HG03045 (cell line): ENCODE results near the gene UNG.
A peak's percentile ranks its signal among the peaks of the same experiment; 100 is the strongest.

Experiments used
- ATAC-seq: cut with Tn5 transposase; IDR thresholded peaks from one replicate; pipeline ENCODE4 v1.9.1; 2021; ENCODE audit warnings: mild to moderate bottlenecking, moderate library complexity; ENCODE audit not compliant: unreplicated experiment

The UNG gene

DNA sequence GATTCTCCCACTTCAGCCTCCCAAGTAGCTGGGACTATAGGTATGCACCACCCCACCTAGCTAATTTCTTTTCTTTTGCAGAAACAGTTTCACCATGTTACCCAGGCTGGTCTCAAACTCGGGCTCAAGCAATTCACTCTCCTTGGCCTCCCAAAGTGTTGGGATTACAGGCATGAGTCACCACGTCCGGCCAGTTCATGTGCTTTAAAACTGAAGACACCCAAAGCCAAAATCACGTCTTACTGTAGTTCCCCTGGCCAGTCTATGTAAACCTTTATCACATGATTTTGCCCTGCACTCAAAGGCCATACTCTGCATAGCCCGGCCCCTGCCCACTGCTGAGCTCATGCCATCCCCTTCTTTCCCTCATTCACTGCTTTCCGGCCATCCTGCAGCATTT lies 8.6 kb upstream of the UNG start:
- ATAC-seq: no peak

DNA sequence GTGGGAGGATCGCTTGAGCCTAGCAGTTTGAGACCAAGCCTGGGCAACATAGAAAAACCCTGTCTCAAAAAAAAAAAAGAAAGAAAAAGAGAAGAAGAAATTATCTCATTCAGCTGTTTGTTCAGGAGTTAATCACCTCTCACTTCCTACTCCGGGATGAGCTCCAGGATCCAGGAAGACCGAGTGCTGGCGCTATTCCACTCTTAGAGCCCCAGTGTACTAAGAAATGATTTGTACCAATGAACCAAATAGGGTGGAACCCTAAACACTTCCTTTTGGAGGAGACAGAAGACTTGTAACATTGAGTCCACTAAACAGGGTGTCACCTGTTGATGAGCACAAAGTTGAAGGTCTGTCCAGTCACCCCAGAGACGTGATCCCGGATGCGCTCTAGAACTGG lies 7.7 kb upstream of the UNG start:
- no peak for ATAC-seq

DNA sequence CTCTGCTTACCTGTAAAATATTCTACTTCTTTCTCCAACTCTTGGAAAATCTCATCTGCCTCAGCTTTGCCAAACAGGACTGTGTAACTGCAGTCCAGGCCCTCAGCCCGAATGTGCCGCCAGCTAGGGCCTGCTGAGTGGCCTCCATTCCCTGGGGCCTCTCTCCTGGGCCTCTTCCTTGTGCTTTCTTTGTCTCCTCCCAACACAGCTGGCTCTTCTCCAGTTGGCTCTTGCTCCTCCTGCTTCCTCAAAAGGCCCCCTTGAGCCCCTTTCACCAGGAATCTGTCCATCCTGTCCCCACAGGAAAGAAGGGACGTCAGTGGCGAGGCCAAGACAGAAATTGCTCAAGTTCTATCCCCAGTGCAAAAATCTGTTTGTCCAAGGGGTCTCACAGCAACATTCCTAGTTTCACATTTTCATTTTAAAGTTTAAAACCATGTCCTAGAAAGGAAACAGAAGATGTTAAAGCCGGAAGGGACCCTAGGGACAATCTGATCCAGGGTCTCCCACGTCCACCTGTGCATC lies 4.8 kb upstream of the UNG start:
- no peak for ATAC-seq

DNA sequence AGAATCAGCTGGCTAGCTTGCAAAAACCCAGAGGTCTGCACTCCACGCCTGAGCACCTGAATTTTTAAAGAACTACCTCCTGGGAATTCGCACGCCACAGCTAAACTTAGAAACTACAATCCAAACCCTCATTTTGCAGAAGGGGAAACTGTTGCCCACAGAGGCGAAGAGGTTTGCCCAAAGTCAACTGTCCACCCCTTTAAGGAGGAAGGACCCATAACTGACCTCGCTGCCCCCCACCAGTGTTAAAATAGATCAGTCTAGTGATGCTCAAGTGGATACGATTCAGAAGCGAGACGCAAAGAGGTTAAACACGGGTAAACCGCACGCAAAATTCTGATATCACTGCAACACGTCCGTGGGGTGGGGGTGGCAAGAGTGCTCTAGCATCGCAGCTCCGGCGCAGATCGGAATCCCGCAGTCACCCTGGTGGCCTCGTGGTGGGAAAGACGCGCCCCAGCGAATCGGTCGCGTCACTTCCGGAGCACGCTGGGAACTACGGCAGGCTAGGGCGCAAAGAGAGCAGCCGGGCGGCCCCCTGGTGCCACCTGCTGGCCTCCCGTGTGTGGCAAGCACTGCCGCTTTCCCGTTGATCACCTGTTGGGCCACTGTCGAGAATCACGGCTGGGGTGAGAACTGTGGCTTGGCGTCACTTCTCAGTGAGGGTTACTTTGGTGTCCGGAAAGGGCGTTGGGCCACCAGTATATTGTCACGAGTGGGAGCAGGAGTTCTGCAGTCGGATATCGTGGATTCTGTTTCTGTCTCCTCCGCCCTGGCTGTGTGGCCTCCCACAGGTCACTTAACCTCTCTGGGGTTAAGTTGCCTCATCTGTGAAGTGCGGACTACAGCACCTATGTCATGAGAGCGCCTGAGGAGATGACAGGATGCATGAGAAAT lies 4.1 kb upstream of the UNG start, which contains the start of gene ALKBH2:
ALKBH2 (minus strand) TSS at position 451 of the 897 bp plus-strand sequence. CDS start 686 bp downstream, outside the sequence.
- ATAC-seq: peak; percentile 69

DNA sequence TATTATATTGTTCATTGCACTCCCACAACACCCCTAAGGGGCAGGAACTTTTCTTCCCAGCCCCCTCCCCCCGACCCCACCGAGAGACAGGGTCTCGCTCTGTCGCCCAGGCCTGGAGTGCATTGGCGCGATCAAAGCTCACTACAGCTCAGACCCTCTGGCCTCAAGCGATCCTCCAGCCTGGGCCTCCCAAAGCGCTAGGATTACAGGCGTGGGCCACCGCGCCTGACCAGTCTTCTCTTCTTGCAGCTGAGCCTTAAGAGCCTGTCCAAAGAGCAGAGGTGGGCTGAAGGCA lies 310 bp upstream of the UNG start:
- no peak for ATAC-seq

DNA sequence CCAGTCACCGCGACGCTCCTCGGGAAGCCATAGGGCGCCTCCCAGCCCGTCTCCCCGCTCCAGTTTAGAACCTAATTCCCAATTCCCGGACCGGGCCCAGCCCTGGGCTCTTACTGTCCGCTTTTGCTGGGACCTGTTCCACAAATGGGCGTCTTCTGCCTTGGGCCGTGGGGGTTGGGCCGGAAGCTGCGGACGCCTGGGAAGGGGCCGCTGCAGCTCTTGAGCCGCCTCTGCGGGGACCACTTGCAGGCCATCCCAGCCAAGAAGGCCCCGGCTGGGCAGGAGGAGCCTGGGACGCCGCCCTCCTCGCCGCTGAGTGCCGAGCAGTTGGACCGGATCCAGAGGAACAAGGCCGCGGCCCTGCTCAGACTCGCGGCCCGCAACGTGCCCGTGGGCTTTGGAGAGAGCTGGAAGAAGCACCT lies 797 bp downstream of the UNG start:
- ATAC-seq: peak; percentile 30

DNA sequence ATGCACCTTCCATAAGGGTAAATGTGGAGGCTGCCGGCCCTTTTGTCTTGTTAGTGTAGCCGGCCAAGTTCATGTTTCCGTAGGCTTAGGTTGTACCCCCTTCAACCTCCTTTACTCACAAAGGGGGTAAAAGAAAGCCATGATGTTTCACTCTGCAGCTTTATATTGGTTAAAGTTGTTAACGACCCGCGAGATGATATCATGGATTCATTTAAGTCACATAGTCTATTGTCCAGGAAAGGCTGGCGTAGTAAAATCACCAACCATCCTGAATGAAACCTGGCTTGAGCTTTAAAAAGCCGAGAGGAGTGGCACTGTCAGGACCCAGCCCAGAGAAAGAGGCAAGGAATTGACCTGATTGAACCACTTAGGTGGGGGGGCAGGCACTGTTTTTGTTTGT lies 1.3 kb downstream of the UNG start:
- ATAC-seq: no peak

DNA sequence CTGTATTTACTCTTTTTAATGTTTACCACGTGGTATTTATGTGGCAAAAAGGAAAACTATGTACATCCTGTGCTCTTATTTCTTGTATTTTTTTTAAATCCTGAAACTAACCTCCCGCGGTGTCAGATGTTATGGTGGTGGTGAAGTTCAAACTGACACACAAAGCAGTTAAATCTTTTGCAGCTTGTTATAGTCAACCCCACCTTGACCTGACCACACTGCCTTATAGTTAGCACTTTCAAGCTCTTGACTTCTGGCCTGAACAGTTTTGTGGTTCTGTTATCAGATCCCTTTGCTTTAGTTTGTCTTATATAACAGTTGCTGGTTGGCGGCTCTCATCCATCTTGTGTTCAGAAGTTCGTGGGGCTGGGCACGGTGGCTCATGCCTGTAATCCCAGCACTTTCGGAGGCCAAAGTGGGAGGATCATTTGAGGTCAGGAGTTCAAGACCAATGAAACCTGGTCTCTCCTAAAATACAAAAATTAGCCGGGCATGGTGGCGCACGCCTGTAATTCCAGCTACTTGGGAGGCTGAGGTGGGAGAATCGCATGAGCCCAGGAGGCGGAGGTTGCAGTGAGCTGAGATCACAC lies 2.1 kb downstream of the UNG start:
- no peak for ATAC-seq

DNA sequence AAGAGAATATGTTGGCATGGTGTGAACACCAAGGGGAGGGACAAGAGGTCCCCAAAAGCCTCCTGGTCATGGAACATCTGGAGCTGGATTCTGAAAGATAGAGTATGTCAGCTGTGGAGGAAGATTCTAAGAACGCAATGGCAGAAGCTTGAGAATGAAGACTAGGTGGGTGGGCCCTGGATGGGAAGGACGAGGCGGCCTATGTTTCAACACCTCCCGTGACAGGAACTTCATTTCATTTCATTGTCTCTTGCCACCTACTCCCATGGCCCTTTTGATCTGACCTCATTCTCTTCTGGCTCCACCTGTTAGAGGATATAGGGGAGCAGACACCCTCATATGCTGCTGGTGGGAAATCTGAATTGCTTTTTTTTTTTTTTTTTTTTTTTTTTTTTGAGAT lies 3.3 kb downstream of the UNG start:
- ATAC-seq: no peak

DNA sequence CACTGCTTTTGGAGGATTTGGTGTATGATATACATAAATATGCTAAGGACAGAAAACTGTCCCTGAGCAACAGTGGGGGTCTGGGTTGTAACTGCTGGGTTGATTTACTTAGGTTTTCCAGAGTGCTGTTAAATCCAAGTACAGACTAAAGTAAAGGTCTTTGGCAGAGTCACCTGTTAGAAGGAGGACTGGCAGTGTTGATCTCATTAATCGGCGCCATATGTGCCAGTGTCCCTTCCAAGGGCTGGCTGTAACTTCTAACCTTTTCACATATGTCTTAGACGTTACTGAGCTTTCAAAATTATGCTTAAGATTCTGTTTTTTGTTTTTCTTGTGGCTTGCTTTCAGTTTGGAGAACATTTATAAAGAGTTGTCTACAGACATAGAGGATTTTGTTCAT lies 5.1 kb downstream of the UNG start:
- no peak for ATAC-seq

DNA sequence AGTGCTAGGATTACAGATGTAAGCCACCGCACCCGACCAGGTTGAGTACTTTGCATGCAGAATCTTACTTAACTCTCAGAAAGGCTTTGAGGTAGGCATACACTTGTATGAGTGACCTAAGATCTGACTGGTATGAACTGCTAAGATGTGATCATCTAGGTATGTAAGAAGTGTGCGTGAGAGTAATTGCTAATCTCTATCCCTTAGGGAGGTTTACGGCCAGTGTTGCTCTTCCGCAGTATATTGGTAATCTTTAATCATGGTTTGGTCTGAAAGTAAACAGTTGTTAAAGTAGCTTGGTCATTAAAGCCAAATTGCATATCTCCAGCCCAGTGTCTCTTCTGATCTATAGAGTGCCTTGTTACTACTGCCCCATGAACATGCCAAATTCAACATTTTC lies 7.8 kb downstream of the UNG start:
- no peak for ATAC-seq

DNA sequence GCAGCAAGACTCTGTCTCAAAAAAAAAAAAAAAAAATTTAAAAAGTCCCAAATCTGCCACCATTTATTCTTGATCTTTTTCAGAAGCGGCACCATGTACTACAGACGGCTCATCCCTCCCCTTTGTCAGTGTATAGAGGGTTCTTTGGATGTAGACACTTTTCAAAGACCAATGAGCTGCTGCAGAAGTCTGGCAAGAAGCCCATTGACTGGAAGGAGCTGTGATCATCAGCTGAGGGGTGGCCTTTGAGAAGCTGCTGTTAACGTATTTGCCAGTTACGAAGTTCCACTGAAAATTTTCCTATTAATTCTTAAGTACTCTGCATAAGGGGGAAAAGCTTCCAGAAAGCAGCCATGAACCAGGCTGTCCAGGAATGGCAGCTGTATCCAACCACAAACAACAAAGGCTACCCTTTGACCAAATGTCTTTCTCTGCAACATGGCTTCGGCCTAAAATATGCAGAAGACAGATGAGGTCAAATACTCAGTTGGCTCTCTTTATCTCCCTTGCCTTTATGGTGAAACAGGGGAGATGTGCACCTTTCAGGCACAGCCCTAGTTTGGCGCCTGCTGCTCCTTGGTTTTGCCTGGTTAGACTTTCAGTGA lies 12.5 kb downstream of the UNG start:
- ATAC-seq: no peak

DNA sequence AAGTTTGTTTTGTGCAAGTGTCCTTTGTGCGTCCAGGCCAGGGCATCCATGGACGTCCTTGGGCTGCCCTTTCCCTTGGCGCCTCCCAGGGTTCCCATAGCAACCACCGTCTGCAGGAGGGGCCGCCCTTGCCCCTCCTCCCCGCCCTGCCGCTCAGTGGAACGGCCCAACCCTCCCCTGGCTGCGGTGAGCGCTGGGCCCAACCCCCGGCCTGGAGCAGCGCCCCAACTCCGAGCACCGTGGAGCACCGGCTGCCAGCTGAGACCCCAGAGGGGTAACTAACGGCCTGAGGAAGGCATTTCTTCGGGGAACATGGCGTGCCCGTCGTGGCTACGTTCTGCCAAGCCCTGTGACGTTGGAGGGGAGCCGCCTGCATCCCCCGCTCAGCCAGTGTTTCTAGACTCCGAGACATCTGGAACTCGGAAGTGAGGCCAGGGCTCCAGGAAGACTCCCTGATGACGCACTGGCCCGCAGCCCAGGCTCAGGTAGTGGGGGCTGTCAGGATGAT lies 13.6 kb downstream of the UNG start:
- peak; percentile 84 for ATAC-seq

DNA sequence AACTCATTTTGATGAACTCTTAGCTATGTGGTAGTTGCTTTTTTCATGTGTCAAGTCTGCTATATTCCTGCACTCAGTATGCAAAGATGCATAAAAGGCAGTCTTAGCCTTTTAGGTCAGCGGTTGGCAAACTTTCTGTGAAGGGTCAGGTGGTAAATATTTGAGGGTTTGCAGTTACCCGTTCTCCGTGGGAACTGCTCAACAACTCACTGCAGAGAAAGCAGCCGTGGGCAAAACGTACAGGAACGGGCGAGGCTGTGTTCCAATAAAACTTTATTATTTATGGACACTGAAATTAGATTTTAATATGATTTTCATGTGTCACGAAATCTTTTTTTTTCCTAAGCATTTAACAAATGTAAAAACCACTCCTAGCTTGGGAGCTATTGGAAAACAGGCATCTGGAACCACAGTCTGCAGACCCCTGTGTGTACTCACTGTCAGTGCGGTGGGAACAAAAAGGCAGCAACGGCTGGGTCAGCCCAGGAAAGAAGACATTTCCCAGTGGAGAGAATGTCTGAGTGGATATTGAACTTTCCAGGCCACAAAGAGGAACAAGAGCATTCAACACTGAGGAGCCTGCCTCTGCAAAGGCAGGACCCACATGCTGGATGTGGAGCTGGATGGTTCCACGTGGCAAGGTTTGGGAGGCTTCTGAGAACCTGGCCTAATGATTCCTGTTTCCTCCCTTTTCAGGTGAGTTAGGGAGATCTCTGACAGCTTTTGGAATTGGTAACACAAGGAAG lies 15.5 kb downstream of the UNG start:
- no peak for ATAC-seq

DNA sequence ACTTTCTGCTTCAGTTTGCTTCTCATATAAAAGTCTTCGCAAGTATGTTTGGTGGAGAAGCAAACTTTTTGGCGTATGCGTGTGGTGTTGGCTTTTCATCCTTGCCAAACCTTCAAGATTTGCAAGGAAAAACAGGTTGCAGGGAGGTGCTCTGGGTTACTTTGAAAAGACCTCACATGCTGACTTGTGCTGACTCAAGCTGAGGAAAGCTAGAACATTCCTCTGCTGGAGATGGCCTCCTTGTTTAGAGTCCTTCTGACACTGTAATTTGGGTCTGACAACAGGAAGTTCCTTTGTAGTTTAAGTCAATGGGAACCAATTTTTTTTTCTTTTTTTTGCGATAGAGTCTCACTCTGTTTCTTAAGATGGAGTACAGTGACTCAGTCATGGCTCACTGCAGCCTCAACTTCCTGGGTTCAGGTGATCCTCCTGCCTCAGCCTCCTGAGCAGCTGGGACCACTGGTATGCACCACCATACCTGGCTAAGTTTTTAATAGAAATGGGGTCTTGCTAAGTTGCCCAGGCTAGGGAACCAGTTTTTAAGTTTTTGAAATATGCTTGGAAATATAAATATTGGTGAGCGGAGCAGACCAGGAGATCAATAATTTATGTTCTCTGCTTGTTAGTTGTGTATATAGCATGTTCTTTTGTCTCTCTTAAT lies 16.4 kb downstream of the UNG start:
- ATAC-seq: no peak

DNA sequence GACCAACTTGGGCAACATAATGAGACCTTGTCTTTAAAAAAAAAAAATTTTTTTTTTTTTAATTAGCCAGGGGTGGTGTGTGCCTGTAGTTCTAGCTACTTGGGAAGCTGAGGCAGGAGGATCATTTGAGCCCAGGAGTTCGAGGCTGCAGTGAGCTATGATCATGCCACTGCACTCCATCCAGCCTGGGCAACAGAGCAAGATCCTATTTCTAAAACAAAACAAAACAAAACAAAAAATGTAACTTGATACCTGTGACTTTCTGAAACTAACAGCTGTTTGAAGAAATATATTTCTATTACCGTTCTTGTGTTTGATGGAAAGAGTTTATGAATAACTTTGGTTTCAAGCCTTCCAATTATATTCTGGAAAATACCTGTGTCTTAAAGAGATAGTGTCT lies 17.2 kb downstream of the UNG start:
- ATAC-seq: no peak

DNA sequence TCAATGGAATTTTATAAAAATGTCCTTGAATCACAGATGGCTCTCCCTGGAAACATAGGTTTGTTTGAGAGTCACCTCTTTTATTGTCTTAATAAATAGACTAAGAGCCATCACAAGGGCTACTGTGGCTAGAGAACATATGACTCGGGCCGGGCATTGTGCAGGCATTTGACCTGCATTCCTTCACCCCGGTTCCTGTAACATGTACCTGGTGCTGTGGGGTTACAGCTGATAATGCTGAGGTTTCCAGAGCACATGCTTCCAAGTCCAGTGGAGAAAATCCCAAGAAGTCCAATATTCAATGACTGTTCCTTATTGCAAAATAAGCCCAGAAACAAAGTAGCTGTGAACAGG lies 18.0 kb downstream of the UNG start:
- no peak for ATAC-seq

DNA sequence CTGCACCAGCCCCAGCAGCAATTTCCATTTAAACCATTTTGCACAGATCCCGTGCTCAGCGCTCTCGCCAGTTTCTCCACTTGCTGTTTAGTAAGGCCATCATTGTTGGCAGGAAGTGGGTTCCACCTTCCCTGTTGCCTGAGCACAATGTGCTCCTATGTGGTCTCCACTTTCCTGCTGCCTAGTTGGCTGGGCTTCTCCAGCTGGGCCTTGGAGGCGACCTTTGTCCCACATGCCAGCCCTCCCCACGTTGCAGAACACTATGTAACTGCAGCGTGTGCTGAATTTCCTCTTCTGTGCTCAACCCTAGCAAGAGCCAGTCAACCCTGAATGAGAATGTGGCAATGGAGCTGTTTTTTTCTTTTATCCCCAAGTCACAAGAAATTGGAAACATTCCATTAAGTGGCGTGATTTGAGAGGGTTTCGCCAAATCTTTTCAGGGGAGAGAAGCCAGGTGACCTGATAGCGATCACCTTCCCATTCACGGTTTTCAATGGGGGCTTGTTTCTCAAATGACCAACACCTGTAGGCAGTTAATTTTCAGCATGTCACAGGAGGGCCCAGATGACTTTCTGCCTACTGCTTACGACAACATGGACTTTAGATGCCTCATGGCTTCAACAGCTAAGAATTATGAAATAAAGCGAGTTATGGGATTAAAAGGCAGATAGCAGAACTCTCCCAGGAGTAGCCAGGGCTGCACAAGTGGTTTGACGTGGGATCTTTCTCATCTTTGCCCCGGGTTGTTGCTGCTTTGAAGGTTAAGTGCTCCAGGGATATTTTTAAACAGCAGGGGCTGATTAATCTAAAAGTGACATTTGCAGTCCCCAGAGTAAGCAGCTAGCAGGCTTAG lies 18.6 kb downstream of the UNG start, which contains the start of gene ACACB:
ACACB (plus strand) TSS at position 830 of the 853 bp plus-strand sequence. CDS start 22,819 bp downstream, outside the sequence.
- ATAC-seq: no peak

DNA sequence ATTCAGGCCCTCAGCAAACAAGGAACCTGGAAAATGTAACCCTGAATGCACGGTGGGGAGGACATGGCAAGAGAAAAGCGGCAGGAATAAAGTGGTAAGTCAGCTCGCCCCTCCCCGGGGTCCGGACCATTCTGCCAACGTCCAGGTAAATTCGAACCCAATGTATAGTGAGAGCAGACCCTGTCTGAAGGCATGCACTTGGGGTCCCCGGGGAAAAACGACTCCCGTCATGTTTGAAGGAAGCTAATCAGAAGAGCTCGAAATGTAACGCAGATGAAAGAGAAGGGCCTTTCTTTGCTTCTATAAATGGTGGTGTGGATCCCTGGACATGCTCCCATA lies 19.2 kb downstream of the UNG start:
- no peak for ATAC-seq

DNA sequence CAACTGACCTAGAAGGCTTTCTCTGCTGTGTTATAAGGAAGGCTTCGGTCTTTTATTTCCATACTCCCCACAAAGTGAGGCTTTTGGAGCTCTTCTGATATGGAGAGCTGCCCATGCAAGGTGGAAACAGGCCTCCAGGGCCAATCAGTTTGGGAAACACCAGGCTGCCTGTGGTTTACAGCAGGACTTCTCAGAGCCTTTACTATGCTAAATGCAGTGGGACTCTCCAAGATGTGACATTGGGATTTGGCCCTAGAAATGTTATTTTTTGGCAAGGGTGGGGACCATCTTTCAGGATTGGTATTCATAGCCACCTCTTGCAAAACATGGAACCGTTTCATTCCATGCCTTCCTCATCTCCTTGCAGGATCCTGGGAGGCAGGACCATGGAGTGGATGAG lies 22.7 kb downstream of the UNG start:
- ATAC-seq: no peak
